ENCODE data around the gene MAP7.

The MAP7 gene

DNA sequence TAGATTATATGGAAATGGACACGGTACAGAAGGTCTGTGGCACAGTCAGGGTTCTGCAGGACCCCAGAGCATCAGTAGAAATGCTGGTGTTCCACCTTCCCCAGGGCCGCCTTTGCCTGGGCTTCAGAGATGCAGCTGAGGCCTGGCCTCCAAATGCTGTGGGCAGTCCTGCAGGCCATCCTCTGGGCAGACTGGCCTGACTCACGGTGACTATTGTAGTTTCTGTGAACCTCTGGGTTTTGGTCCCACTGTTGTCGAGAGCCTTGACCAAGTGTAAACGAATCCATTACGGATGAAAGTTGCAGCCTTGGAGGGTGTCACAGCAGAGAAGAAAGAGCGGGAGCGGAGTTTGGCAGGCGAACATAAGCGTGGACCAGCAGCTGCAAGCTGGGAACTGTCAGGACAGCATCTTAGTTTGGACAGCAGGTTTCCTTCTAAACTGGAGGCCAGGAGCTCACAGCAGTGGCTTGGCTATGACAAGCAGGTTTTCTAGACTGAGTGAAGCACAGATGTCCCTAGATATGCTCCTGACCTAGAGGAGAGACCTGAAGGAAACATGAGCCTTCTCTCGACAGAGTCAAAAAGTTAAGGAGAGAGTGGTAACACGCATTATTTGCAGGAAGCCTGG, 214.4 kb downstream of the MAP7 start:
- no peaks in the 10 kb centered on the region for H3K9me3 ChIP-seq (ENCODE audit: control insufficient read depth, insufficient read depth, low read length)
- no peaks in the 10 kb centered on the region for H3K36me3 ChIP-seq (ENCODE audit: control insufficient read depth, insufficient read depth, low read length)
- no peaks in the 10 kb centered on the region for H3K4me1 ChIP-seq (ENCODE audit: control insufficient read depth, insufficient read depth, low read length)
- no peak overlapping the region for H3K4me3 ChIP-seq (ENCODE audit: low read depth, low read length)
- no peaks in the 10 kb centered on the region for H3K27me3 ChIP-seq (ENCODE audit: control insufficient read depth, insufficient read depth, low read length)
- H3K9ac ChIP-seq (ENCODE audit: low read depth, low read length): no peak overlapping the region

GRCh38 chr6:136334853-136335252, 215.4 kb downstream of the MAP7 start:
- Histone ChIP-seq H3K9me3 (ENCODE audit: control insufficient read depth, insufficient read depth, low read length) (no peaks in the 10 kb centered on the region), H3K9ac (ENCODE audit: low read depth, low read length) (no peak overlapping the region), H3K4me3 (ENCODE audit: low read depth, low read length) (no peak overlapping the region), H3K36me3 (ENCODE audit: control insufficient read depth, insufficient read depth, low read length) (no peaks in the 10 kb centered on the region), H3K4me1 (ENCODE audit: control insufficient read depth, insufficient read depth, low read length) (no peaks in the 10 kb centered on the region), H3K27me3 (ENCODE audit: control insufficient read depth, insufficient read depth, low read length) (no peaks in the 10 kb centered on the region)

DNA sequence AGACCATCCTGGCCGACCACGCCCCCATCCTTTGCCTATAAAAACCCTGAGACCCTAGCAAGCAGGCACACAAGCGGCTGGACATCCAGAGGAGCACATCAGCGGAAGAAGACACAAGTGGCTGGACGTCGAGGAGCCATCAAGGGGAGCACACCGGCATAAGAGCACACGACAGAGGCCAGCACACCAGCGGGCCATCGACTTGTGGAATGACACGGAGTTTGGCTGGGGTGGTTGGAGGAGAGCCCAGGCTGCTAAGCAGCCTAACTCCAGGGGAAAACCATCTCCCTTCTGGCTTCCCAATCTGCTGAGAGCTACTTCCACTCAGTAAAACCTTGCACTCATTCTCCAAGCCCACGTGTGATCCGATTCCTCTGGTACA, 215.8 kb downstream of the MAP7 start:
- Histone ChIP-seq H3K27me3 (ENCODE audit: control insufficient read depth, insufficient read depth, low read length) (no peaks in the 10 kb centered on the region), H3K4me1 (ENCODE audit: control insufficient read depth, insufficient read depth, low read length) (no peaks in the 10 kb centered on the region), H3K9ac (ENCODE audit: low read depth, low read length) (no peak overlapping the region), H3K9me3 (ENCODE audit: control insufficient read depth, insufficient read depth, low read length) (no peaks in the 10 kb centered on the region), H3K4me3 (ENCODE audit: low read depth, low read length) (no peak overlapping the region), H3K36me3 (ENCODE audit: control insufficient read depth, insufficient read depth, low read length) (no peaks in the 10 kb centered on the region)

GRCh38 chr6:136333824-136334464, 216.3 kb downstream of the MAP7 start:
- no peaks in the 10 kb centered on the region for H3K27me3 ChIP-seq (ENCODE audit: control insufficient read depth, insufficient read depth, low read length)
- no peaks in the 10 kb centered on the region for H3K9me3 ChIP-seq (ENCODE audit: control insufficient read depth, insufficient read depth, low read length)
- no peak overlapping the region for H3K4me3 ChIP-seq (ENCODE audit: low read depth, low read length)
- no peaks in the 10 kb centered on the region for H3K36me3 ChIP-seq (ENCODE audit: control insufficient read depth, insufficient read depth, low read length)
- no peak overlapping the region for H3K9ac ChIP-seq (ENCODE audit: low read depth, low read length)
- no peaks in the 10 kb centered on the region for H3K4me1 ChIP-seq (ENCODE audit: control insufficient read depth, insufficient read depth, low read length)

DNA sequence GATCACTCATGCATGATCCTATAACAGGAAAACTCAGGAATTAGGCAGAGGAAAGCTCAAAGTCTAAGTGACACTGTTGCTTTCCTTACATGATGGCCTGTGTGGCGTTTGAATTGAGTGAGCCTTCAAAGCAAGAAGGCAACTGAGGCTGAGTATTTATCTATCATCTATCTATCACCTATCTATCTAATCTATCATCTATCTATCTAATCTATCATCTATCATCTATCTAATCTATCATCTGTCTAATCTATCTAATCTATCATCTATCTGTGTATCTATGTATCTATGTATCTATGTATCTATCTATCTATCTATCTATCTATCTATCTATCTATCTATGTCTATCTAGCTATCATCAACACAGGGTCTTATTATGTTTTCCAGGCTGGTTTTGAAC, 218.8 kb downstream of the MAP7 start:
- H3K9ac ChIP-seq (ENCODE audit: low read depth, low read length): no peak overlapping the region
- H3K27me3 ChIP-seq (ENCODE audit: control insufficient read depth, insufficient read depth, low read length): no peaks in the 10 kb centered on the region
- H3K36me3 ChIP-seq (ENCODE audit: control insufficient read depth, insufficient read depth, low read length): no peaks in the 10 kb centered on the region
- H3K9me3 ChIP-seq (ENCODE audit: control insufficient read depth, insufficient read depth, low read length): no peaks in the 10 kb centered on the region
- H3K4me1 ChIP-seq (ENCODE audit: control insufficient read depth, insufficient read depth, low read length): no peaks in the 10 kb centered on the region
- no peak overlapping the region for H3K4me3 ChIP-seq (ENCODE audit: low read depth, low read length)

DNA sequence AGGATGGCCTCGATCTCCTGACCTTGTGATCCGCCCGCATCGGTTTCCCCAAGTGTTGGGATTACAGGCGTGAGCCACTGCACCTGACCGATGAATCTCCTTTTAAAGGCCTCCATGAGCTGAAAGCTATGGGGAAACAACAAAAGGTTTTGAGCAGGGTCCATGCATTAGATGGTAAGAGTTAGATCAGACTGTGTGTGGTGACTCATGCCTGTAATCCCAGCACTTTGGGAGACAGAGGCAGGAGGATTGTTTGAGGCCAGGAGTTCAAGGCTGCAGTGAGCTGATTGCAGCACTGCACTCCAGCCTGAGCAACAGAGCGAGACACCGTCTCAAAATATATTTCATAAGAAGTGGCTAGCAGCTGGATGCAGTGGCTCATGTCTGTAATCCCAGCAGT, 219.6 kb downstream of the MAP7 start:
- no peak overlapping the region for H3K9ac ChIP-seq (ENCODE audit: low read depth, low read length)
- no peaks in the 10 kb centered on the region for H3K36me3 ChIP-seq (ENCODE audit: control insufficient read depth, insufficient read depth, low read length)
- no peaks in the 10 kb centered on the region for H3K27me3 ChIP-seq (ENCODE audit: control insufficient read depth, insufficient read depth, low read length)
- no peaks in the 10 kb centered on the region for H3K4me1 ChIP-seq (ENCODE audit: control insufficient read depth, insufficient read depth, low read length)
- H3K9me3 ChIP-seq (ENCODE audit: control insufficient read depth, insufficient read depth, low read length): no peaks in the 10 kb centered on the region
- no peak overlapping the region for H3K4me3 ChIP-seq (ENCODE audit: low read depth, low read length)

DNA sequence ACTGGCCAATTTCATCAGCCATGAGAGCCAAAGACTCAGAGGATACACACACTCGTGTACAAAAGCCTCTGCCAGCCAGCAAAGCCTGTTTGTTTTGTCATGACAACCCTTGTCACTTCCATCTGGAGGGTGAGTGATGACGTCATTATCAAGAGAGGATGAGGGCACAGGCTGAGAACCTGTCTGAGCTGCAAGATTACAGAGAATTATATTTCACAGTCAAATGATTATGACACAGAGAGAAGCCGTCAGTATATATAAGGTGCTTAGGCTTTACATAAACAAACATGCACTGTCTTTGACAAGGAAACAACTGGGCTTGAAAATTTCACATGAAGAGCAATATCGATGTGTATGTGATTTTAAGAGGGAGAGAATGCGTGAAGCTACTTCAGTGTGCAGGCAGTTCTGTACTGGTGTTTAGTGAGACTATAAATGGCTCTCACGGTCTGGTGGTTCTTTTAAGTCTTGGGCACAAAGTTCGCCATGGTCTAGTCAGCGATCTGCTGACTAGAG, 224.1 kb downstream of the MAP7 start:
- H3K9me3 ChIP-seq (ENCODE audit: control insufficient read depth, insufficient read depth, low read length): no peaks in the 10 kb centered on the region
- H3K27me3 ChIP-seq (ENCODE audit: control insufficient read depth, insufficient read depth, low read length): no peaks in the 10 kb centered on the region
- H3K4me1 ChIP-seq (ENCODE audit: control insufficient read depth, insufficient read depth, low read length): no peaks in the 10 kb centered on the region
- no peak overlapping the region for H3K9ac ChIP-seq (ENCODE audit: low read depth, low read length)
- no peaks in the 10 kb centered on the region for H3K36me3 ChIP-seq (ENCODE audit: control insufficient read depth, insufficient read depth, low read length)
- H3K4me3 ChIP-seq (ENCODE audit: low read depth, low read length): no peak overlapping the region

- H3K4me3 ChIP-seq (ENCODE audit: low read depth, low read length): no peak overlapping the region
- H3K27me3 ChIP-seq (ENCODE audit: control insufficient read depth, insufficient read depth, low read length): no peaks in the 10 kb centered on the region
- H3K36me3 ChIP-seq (ENCODE audit: control insufficient read depth, insufficient read depth, low read length): no peaks in the 10 kb centered on the region
- no peaks in the 10 kb centered on the region for H3K4me1 ChIP-seq (ENCODE audit: control insufficient read depth, insufficient read depth, low read length)
- H3K9me3 ChIP-seq (ENCODE audit: control insufficient read depth, insufficient read depth, low read length): no peaks in the 10 kb centered on the region
- no peak overlapping the region for H3K9ac ChIP-seq (ENCODE audit: low read depth, low read length)
These were observed 225.4 kb downstream of the MAP7 start for GRCh38 chr6:136324686-136325380.

GRCh38 chr6:136323431-136324112, 226.7 kb downstream of the MAP7 start:
- H3K4me1 ChIP-seq (ENCODE audit: control insufficient read depth, insufficient read depth, low read length): no peaks in the 10 kb centered on the region
- H3K9ac ChIP-seq (ENCODE audit: low read depth, low read length): no peak overlapping the region
- H3K36me3 ChIP-seq (ENCODE audit: control insufficient read depth, insufficient read depth, low read length): no peaks in the 10 kb centered on the region
- no peaks in the 10 kb centered on the region for H3K27me3 ChIP-seq (ENCODE audit: control insufficient read depth, insufficient read depth, low read length)
- H3K9me3 ChIP-seq (ENCODE audit: control insufficient read depth, insufficient read depth, low read length): no peaks in the 10 kb centered on the region
- H3K4me3 ChIP-seq (ENCODE audit: low read depth, low read length): no peak overlapping the region

DNA sequence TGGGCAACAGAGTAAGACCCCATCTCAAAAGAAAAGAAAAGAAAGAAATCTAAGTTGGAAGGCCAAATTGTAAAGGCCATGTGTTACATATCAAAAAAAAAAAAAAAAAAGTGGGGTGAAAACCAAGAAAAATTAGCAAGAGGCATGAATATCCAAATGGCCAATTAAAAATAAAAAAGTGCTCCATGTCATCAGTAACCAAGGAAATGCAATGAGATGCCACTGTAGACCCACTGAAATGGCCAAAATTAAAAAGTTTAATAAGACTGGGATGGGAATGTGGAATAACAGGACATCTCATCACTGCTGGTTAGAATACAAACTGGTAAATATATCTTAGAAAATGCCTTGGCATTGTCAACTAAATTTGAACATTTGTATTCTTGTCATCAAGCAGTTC, 230.5 kb downstream of the MAP7 start:
- Histone ChIP-seq H3K27me3 (ENCODE audit: control insufficient read depth, insufficient read depth, low read length) (no peaks in the 10 kb centered on the region), H3K9me3 (ENCODE audit: control insufficient read depth, insufficient read depth, low read length) (no peaks in the 10 kb centered on the region), H3K36me3 (ENCODE audit: control insufficient read depth, insufficient read depth, low read length) (no peaks in the 10 kb centered on the region), H3K4me1 (ENCODE audit: control insufficient read depth, insufficient read depth, low read length) (no peaks in the 10 kb centered on the region), H3K4me3 (ENCODE audit: low read depth, low read length) (no peak overlapping the region), H3K9ac (ENCODE audit: low read depth, low read length) (no peak overlapping the region)

GRCh38 chr6:136318676-136319075, 231.5 kb downstream of the MAP7 start:
- no peaks in the 10 kb centered on the region for H3K27me3 ChIP-seq (ENCODE audit: control insufficient read depth, insufficient read depth, low read length)
- no peaks in the 10 kb centered on the region for H3K36me3 ChIP-seq (ENCODE audit: control insufficient read depth, insufficient read depth, low read length)
- H3K4me3 ChIP-seq (ENCODE audit: low read depth, low read length): no peak overlapping the region
- H3K4me1 ChIP-seq (ENCODE audit: control insufficient read depth, insufficient read depth, low read length): no peaks in the 10 kb centered on the region
- H3K9ac ChIP-seq (ENCODE audit: low read depth, low read length): no peak overlapping the region
- H3K9me3 ChIP-seq (ENCODE audit: control insufficient read depth, insufficient read depth, low read length): no peaks in the 10 kb centered on the region
